K562 (cell line): ENCODE measurements around the gene OCEL1. TPM values are rescaled to one million over a fixed set of nuclear protein-coding genes. Genes with fewer than 3 reads are reported as not detected.

ENCODE experiments used
- BCL6 ChIP-seq: fragments of 250-450 bp; sonication (Bioruptor Pico); IDR thresholded peaks from 2 replicates; pipeline ENCODE4 v1.4.0; 2020
- CBX1 ChIP-seq: sonication (generic); IDR thresholded peaks from 2 replicates; pipeline ENCODE4 v1.6.1; 2016; ENCODE audit warnings: antibody characterized with exemption, low read depth, mild to moderate bottlenecking
- CC2D1A ChIP-seq: fragments of 450-650 bp; IDR thresholded peaks from 2 replicates; pipeline ENCODE4 v1.6.1; 2017; ENCODE audit warnings: mild to moderate bottlenecking
- CHD4 ChIP-seq: fragments of 200-600 bp; sonication (generic); IDR thresholded peaks from 3 replicates; pipeline ENCODE4 v1.6.1; 2012; ENCODE audit warnings: low read depth, mild to moderate bottlenecking, mixed read lengths, low read length, inconsistent platforms; ENCODE audit not compliant: insufficient read depth, insufficient replicate concordance, poor library complexity, severe bottlenecking
- DEAF1 ChIP-seq: fragments of 450-650 bp; formaldehyde crosslinking; IDR thresholded peaks from 2 replicates; pipeline ENCODE4 v1.4.0; 2020; ENCODE audit warnings: mild to moderate bottlenecking, moderate library complexity
- HMGXB4 ChIP-seq: sonication (generic); formaldehyde crosslinking; IDR thresholded peaks from 2 replicates; pipeline ENCODE4 v1.8.1; 2023; ENCODE audit warnings: mild to moderate bottlenecking, missing genetic modification reagents
- POLR3A ChIP-seq: IDR thresholded peaks from 2 replicates; pipeline ENCODE4 v1.6.1; 2011; ENCODE audit warnings: borderline replicate concordance, mild to moderate bottlenecking, moderate library complexity; ENCODE audit not compliant: insufficient read length, insufficient read depth; ENCODE audit errors: extremely low read depth
- REST ChIP-seq, 2 experiments: fragments of 450-650 bp; formaldehyde crosslinking in 1 of 2; IDR thresholded peaks; 2 replicates each; pipeline versions ENCODE4 v1.4.0 to v1.6.1; 2014 to 2020; ENCODE audit warnings: mild to moderate bottlenecking in 2 of 2, borderline replicate concordance in 1 of 2, low read depth in 1 of 2
- SNRNP70 ChIP-seq: fragments of 200-400 bp; formaldehyde crosslinking; optimal IDR thresholded peaks from 2 replicates; pipeline ENCODE3; 2017; ENCODE audit warnings: low read depth, low read length
- ZKSCAN8 ChIP-seq: fragments of 200-800 bp; sonication (Bioruptor generic); IDR thresholded peaks from 2 replicates; pipeline ENCODE4 v1.6.1; 2016; ENCODE audit warnings: missing genetic modification characterization, missing compliant biosample characterization
- ZNF143 ChIP-seq: sonication (generic); formaldehyde crosslinking; IDR thresholded peaks from 2 replicates; pipeline ENCODE4 v1.9.0; 2022; ENCODE audit warnings: mild to moderate bottlenecking, missing genetic modification reagents
- polyA plus RNA-seq, 8 experiments: library from polyadenylated mRNA; depleted of rRNA in 4 of 8; stranded (reverse) in 5 of 8; unstranded in 3 of 8; fragments of >200 nt; fragmentation: Nextera tagmentation in 2 of 8; fragmentation: Illumina TruSeq in 1 of 8; extraction: Ambion mirVana in 2 of 8; extraction: Trizol in 1 of 8; gene quantifications; 2 replicates each; pipeline versions ENCODE4 v1.2.1 to v1.2.3, GENCODE V29; 2011 to 2014; ENCODE audit warnings: inconsistent platforms in 1 of 8, missing spikeins in 1 of 8
- total RNA-seq, 7 experiments: library from RNA; depleted of rRNA in 6 of 7; stranded (reverse); fragments of >200 nt in 6 of 7; fragmentation: Illumina TruSeq in 2 of 7; extraction: Trizol in 2 of 7; gene quantifications; 2 replicates each; pipeline versions ENCODE4 v1.2.1 to v1.2.3, GENCODE V29; 2011 to 2021; ENCODE audit warnings: low replicate concordance in 1 of 7
- TF ChIP-seq, protein P1 (sequence below): sonication (generic); formaldehyde crosslinking; IDR thresholded peaks from 2 replicates; pipeline ENCODE4 v1.8.1; 2022; ENCODE audit warnings: missing genetic modification reagents

Gene OCEL1
- total and polyA plus RNA-seq, 9 of the 15 experiments (the other 6 are each of a cell fraction or from before 2014, with no cell fraction given): 8.0 to 38.0 (median 12.4) TPM

- TF ChIP-seq HMGXB4 (CRISPR knock-in tag) (no peak), REST (IDR thresholded peaks at IDR 0.05; ENCODE audit: borderline replicate concordance) (peak; percentile 98), REST (CRISPR knock-in tag; IDR thresholded peaks at IDR 0.05; ENCODE audit: low read depth) (no peak), CHD4 (no peak), ZKSCAN8 (CRISPR knock-in tag) (peak; percentile 96), CBX1 (no peak), ZNF143 (CRISPR knock-in tag) (peak; percentile 95), CC2D1A (peak; percentile 95), DEAF1 (CRISPR knock-in tag) (no peak), SNRNP70 (no peak), BCL6 (CRISPR knock-in tag) (0 out of 2 replicates have a peak, but pooled peaks have one; percentile 11), POLR3A (no peak)
- TF ChIP-seq, protein P1, sequence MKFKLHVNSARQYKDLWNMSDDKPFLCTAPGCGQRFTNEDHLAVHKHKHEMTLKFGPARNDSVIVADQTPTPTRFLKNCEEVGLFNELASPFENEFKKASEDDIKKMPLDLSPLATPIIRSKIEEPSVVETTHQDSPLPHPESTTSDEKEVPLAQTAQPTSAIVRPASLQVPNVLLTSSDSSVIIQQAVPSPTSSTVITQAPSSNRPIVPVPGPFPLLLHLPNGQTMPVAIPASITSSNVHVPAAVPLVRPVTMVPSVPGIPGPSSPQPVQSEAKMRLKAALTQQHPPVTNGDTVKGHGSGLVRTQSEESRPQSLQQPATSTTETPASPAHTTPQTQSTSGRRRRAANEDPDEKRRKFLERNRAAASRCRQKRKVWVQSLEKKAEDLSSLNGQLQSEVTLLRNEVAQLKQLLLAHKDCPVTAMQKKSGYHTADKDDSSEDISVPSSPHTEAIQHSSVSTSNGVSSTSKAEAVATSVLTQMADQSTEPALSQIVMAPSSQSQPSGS (CRISPR knock-in tag): no peak
Observed at GRCh38 chr19:17266975-17267788, 41.2 kb downstream of the OCEL1 start, which contains the start of gene BABAM1 (continued).
